Measurements from ENCODE around the gene RASAL1.

The RASAL1 gene

DNA sequence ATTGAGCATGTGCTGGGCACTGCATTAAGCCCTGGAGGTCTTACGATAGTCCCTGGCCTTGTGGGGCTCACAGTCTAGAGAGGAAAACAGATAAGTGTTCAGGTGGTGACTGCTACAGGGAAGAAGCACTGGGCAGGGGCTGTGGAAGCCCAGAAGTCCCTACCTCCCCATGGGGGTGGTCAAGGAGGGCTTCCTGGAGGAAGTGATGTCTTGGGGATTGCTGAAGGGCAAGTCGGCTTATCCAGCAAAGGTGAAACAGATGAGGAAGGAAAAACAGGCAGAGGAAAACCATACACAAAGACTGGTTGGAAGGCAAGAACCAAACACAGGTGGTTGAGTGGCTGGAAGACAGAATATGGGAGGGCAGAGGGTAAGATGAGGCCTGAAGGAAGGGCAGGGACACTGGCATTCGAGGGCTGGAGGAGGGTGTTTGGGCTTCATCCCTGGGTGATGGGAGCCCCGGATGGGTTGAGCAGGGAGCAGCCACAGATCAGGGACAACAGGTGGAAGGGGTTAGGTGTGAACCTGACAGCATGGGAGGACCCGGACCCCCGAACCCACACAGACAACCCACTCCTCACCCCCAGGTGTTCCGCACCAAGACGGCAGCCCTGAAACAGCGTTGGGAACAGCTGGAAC lies 16.8 kb upstream of the RASAL1 start:
- Histone ChIP-seq H2AK5ac (ENCODE audit: low read length) (no peak overlapping the region), H2BK5ac (ENCODE audit: low read depth, low read length, poor library complexity) (no peak overlapping the region), H3K14ac (ENCODE audit: low read length) (no peak overlapping the region), H3K4ac (ENCODE audit: low read depth, low read length) (no peak overlapping the region), H3K9me3 (ENCODE audit: insufficient read depth, low read depth, low read length) (no peaks in the 10 kb centered on the region), H2AFZ (ENCODE audit: insufficient read depth, low read length, poor library complexity) (no peak overlapping the region), H3K9ac (ENCODE audit: low read length) (no peak overlapping the region), H4K91ac (ENCODE audit: low read depth, low read length) (no peak overlapping the region), H3K36me3 (ENCODE audit: control insufficient read depth in 1 of 2, insufficient read depth in 2 of 2, low read length in 2 of 2) (peaks cover 0 to 2% of the 10 kb centered on the region in 2 experiments), H3K79me1 (ENCODE audit: low read length) (no peaks in the 10 kb centered on the region), H3K27me3 (ENCODE audit: insufficient read depth, low read length) (peaks cover 27% of the 10 kb centered on the region), H3K23ac (ENCODE audit: low read length) (no peak overlapping the region), H2BK12ac (ENCODE audit: low read length) (no peak overlapping the region), H3K18ac (ENCODE audit: low read length) (no peak overlapping the region), H4K8ac (ENCODE audit: low read depth, low read length) (no peak overlapping the region), H3K79me2 (ENCODE audit: control insufficient read depth, insufficient read depth, low read length, poor library complexity) (no peaks in the 10 kb centered on the region), H3K4me1 (ENCODE audit: control insufficient read depth in 1 of 2, insufficient read depth in 2 of 2, low read length in 2 of 2) (peaks cover 8 to 15% of the 10 kb centered on the region in 2 experiments), H3K27ac (ENCODE audit: low read depth, low read length) (no peak overlapping the region), H4K12ac (ENCODE audit: low read depth, low read length) (no peak overlapping the region), H2BK120ac (ENCODE audit: insufficient read depth, low read length, poor library complexity) (no peak overlapping the region), H3K4me3 (ENCODE audit: low read depth, low read length) (peak overlapping the region; percentile 13), H3K4me2 (ENCODE audit: low read length) (peak overlapping the region; percentile 85)
- DNase-seq = no peak
- WGBS (ENCODE audit: extremely low coverage, insufficient coverage, insufficient read length) = no CpG with 5 or more reads among the region's 9 CpGs

DNA sequence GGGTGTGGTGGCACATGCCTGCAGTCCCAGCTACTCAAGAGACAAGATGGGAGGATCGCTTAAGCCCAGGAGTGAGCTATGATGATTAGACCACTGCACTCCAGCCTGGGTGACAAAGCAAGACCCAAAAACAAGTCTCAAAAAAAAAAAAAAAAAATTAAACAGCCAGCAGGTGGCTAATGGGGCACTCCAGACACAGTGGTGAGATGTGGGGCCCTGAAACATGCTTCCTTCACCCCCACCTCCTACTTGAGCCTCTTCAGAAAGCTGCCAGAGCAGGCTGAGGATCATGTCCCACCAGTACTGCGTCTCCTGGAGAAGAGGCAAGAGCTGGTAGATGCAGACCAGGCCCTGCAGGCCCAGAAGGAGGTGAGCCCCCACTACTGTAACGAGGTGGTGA lies 16.1 kb upstream of the RASAL1 start:
- Histone ChIP-seq H4K12ac (ENCODE audit: low read depth, low read length) (no peak overlapping the region), H3K79me1 (ENCODE audit: low read length) (no peaks in the 10 kb centered on the region), H3K9me3 (ENCODE audit: insufficient read depth, low read depth, low read length) (no peaks in the 10 kb centered on the region), H3K27me3 (ENCODE audit: insufficient read depth, low read length) (peaks cover 27% of the 10 kb centered on the region), H3K4ac (ENCODE audit: low read depth, low read length) (no peak overlapping the region), H2BK120ac (ENCODE audit: insufficient read depth, low read length, poor library complexity) (no peak overlapping the region), H2BK5ac (ENCODE audit: low read depth, low read length, poor library complexity) (no peak overlapping the region), H3K14ac (ENCODE audit: low read length) (no peak overlapping the region), H3K18ac (ENCODE audit: low read length) (no peak overlapping the region), H2BK12ac (ENCODE audit: low read length) (no peak overlapping the region), H3K79me2 (ENCODE audit: control insufficient read depth, insufficient read depth, low read length, poor library complexity) (no peaks in the 10 kb centered on the region), H3K23ac (ENCODE audit: low read length) (no peak overlapping the region), H3K36me3 (ENCODE audit: control insufficient read depth in 1 of 2, insufficient read depth in 2 of 2, low read length in 2 of 2) (no peaks in the 10 kb centered on the region), H4K91ac (ENCODE audit: low read depth, low read length) (no peak overlapping the region), H3K4me3 (ENCODE audit: low read depth, low read length) (no peak overlapping the region), H2AFZ (ENCODE audit: insufficient read depth, low read length, poor library complexity) (no peak overlapping the region), H4K8ac (ENCODE audit: low read depth, low read length) (no peak overlapping the region), H3K4me2 (ENCODE audit: low read length) (no peak overlapping the region), H3K4me1 (ENCODE audit: control insufficient read depth in 1 of 2, insufficient read depth in 2 of 2, low read length in 2 of 2) (peaks cover 8 to 15% of the 10 kb centered on the region in 2 experiments), H3K9ac (ENCODE audit: low read length) (no peak overlapping the region), H2AK5ac (ENCODE audit: low read length) (no peak overlapping the region), H3K27ac (ENCODE audit: low read depth, low read length) (no peak overlapping the region)
- WGBS (ENCODE audit: extremely low coverage, insufficient coverage, insufficient read length) = no CpG with 5 or more reads among the region's 3 CpGs
- DNase-seq = no peak

DNA sequence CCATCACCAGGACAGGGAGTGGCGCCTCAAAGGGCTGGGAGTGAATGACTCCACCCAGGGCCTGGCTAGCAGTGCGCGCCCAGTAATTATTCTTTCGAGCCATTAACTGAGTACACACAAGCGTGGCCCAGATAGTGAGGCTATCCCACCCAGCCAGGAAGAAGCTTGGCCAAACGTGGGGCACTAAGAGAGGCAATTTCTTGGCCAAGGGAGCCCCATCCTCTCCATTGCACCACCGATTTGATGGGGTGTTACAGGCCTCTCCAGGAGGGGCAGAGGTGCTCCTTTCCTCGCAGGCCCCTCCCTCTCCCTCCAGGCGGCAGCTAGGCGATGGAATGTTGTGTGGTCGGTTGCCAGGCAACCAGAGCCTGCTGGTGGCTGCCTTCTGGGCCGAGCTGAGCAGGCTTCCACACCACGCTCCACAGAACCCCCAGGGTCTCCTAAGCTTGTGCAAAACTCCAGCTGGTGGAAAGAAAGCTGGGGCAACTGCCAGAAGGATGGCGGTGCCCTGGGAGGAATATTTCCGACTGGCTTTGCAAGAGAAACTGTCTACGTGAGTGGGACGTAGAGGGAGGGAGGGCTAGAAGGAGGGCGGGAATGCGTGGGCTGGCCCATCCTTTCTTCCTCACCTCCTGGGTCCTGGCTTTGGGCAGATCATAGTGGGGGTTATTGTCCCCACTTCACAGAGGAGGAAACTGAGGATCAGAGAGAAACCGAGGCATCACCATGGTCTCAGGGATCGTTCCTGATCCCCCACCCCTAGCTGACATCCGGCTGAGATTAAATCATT lies 14.0 kb upstream of the RASAL1 start, which contains the start of gene CFAP73:
Gene CFAP73, plus strand, starts transcription at position 364 of the 790 bp plus-strand sequence. Its CDS starts 134 bp downstream, at position 498.
- Histone ChIP-seq H3K79me1 (ENCODE audit: low read length) (no peaks in the 10 kb centered on the region), H2BK12ac (ENCODE audit: low read length) (no peak within 1 kb of the TSS), H3K4me1 (ENCODE audit: control insufficient read depth in 1 of 2, insufficient read depth in 2 of 2, low read length in 2 of 2) (peaks cover 8 to 14% of the 10 kb centered on the region in 2 experiments), H3K36me3 (ENCODE audit: control insufficient read depth in 1 of 2, insufficient read depth in 2 of 2, low read length in 2 of 2) (no peaks in the 10 kb centered on the region), H4K8ac (ENCODE audit: low read depth, low read length) (no peak within 1 kb of the TSS), H2BK120ac (ENCODE audit: insufficient read depth, low read length, poor library complexity) (no peak within 1 kb of the TSS), H3K4me3 (ENCODE audit: low read depth, low read length) (no peak within 1 kb of the TSS), H2AK5ac (ENCODE audit: low read length) (no peak within 1 kb of the TSS), H3K4me2 (ENCODE audit: low read length) (peak within 1 kb of the TSS; percentile 42), H2BK5ac (ENCODE audit: low read depth, low read length, poor library complexity) (no peak within 1 kb of the TSS), H3K9ac (ENCODE audit: low read length) (no peak within 1 kb of the TSS), H3K14ac (ENCODE audit: low read length) (no peak within 1 kb of the TSS), H3K18ac (ENCODE audit: low read length) (no peak within 1 kb of the TSS), H3K27ac (ENCODE audit: low read depth, low read length) (no peak within 1 kb of the TSS), H3K9me3 (ENCODE audit: insufficient read depth, low read depth, low read length) (no peaks in the 10 kb centered on the region), H4K12ac (ENCODE audit: low read depth, low read length) (no peak within 1 kb of the TSS), H3K27me3 (ENCODE audit: insufficient read depth, low read length) (peaks cover 19% of the 10 kb centered on the region), H3K4ac (ENCODE audit: low read depth, low read length) (no peak within 1 kb of the TSS), H3K23ac (ENCODE audit: low read length) (no peak within 1 kb of the TSS), H3K79me2 (ENCODE audit: control insufficient read depth, insufficient read depth, low read length, poor library complexity) (no peaks in the 10 kb centered on the region), H4K91ac (ENCODE audit: low read depth, low read length) (no peak within 1 kb of the TSS), H2AFZ (ENCODE audit: insufficient read depth, low read length, poor library complexity) (no peak within 1 kb of the TSS)
- no CpG with 5 or more reads among the region's 22 CpGs for WGBS (ENCODE audit: extremely low coverage, insufficient coverage, insufficient read length)
- peak; percentile 90 to 95 for DNase-seq

DNA sequence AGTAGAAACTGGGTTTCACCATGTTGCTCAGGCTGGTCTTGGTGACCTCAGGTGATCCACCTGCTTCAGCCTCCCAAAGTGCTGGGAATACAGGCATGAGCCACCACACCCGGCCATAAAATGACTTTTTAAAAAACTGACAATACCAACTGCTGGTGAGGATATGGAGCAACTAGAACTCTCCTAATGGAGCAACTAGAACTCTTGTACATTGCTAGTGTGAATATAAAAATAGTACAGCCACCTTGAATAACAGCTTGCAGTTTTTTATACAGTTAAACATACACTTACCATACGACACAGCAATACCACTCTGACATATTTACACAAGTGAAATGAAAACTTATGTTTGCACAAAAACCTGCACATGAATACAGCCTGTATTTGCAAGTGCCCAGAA lies 11.4 kb upstream of the RASAL1 start:
- Histone ChIP-seq H3K9ac (ENCODE audit: low read length) (no peak overlapping the region), H3K27me3 (ENCODE audit: insufficient read depth, low read length) (no peaks in the 10 kb centered on the region), H2BK5ac (ENCODE audit: low read depth, low read length, poor library complexity) (no peak overlapping the region), H3K4me1 (ENCODE audit: control insufficient read depth in 1 of 2, insufficient read depth in 2 of 2, low read length in 2 of 2) (peaks cover 7 to 8% of the 10 kb centered on the region in 2 experiments), H3K4me3 (ENCODE audit: low read depth, low read length) (no peak overlapping the region), H3K23ac (ENCODE audit: low read length) (no peak overlapping the region), H4K8ac (ENCODE audit: low read depth, low read length) (no peak overlapping the region), H2AFZ (ENCODE audit: insufficient read depth, low read length, poor library complexity) (no peak overlapping the region), H3K14ac (ENCODE audit: low read length) (no peak overlapping the region), H3K4ac (ENCODE audit: low read depth, low read length) (no peak overlapping the region), H2AK5ac (ENCODE audit: low read length) (no peak overlapping the region), H3K4me2 (ENCODE audit: low read length) (no peak overlapping the region), H2BK12ac (ENCODE audit: low read length) (no peak overlapping the region), H4K12ac (ENCODE audit: low read depth, low read length) (no peak overlapping the region), H3K36me3 (ENCODE audit: control insufficient read depth in 1 of 2, insufficient read depth in 2 of 2, low read length in 2 of 2) (no peaks in the 10 kb centered on the region), H4K91ac (ENCODE audit: low read depth, low read length) (no peak overlapping the region), H3K18ac (ENCODE audit: low read length) (no peak overlapping the region), H3K79me2 (ENCODE audit: control insufficient read depth, insufficient read depth, low read length, poor library complexity) (no peaks in the 10 kb centered on the region), H2BK120ac (ENCODE audit: insufficient read depth, low read length, poor library complexity) (no peak overlapping the region), H3K79me1 (ENCODE audit: low read length) (no peaks in the 10 kb centered on the region), H3K27ac (ENCODE audit: low read depth, low read length) (no peak overlapping the region), H3K9me3 (ENCODE audit: insufficient read depth, low read depth, low read length) (no peaks in the 10 kb centered on the region)
- no CpG with 5 or more reads among the region's 2 CpGs for WGBS (ENCODE audit: extremely low coverage, insufficient coverage, insufficient read length)
- no peak for DNase-seq
